UCSD-AML1 (cell line): Measurements from ENCODE around the gene SCN8A.
"Not testable (repeated sequence)": the region's sequence is repeated elsewhere in the genome, so short reads cannot be mapped to it uniquely, and the experiment has no call there.

ENCODE experiments used
- DNase-seq: peaks from one replicate; lab custom pipeline; 2025; ENCODE audit not compliant: unreplicated experiment; lab: John Stamatoyannopoulos, UW

The SCN8A gene

DNA sequence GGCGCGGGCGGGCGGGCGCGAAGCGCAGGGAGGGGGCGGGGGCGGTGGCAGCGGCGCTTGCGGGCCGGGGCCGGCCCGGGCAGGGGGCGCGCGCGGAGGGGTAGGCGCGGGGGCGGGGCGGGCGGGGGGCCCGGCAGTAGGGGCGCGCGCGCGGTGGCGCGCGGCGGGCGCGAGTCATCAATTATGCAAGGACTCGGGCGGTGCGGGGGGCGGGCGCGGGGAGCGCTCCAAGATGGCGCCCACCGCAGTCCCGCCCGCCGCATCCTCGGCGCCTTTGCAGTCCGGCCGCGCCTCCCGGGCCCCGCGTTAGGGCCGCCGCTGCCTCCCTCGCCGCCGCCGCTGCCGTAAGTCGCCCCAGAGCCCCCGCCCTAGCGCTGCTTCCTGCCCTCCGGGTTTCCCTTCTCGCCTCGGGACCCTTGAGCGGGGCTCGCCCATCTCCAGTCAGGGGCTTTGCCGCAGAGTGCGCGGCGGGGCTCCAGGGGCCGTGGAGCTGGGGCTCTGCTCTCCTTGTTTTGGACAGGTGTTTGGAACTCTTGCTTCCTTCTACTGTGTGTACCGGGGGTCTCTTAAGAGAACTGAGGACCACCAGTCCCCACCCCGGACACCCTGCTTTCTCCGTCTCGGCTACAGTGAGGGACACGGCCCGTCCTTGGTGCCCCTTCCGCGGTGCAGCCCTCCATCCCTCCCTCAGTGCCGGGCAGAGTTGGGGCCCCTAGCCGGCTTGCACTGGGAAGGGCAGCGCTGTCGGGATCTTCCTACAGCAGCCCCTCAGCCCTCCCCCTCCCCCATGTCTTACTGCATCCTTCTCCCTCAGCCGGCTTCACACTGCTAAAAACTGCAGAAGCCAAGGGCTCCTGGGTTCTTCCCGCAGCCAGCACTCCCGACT, at the start of gene SCN8A:
TSS of gene SCN8A (plus strand) at position 218 of the 886 bp plus-strand sequence. CDS start 71,585 bp downstream, outside the sequence.
- no peak for DNase-seq

DNA sequence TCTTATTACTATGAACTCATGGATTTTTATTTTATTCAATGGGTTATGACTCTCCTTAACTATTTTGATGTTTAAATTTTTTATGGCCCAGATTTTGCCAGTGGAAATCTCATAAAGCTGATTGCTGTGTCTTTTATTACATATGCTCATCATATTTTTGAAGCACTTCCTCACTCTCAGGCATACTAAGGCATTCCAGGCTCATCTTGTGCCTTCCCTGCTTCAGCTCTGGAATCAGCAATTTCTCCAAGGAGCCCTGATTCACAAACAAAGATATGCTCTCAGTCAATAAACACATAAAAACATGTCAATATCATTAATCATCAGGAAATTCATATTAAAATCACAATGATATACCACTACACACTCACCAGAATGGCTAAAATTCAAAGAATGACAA, 44.9 kb upstream of the SCN8A start:
- DNase-seq, result no peak

- no peak for DNase-seq
Observed at GRCh38 chr12:51547606-51548005, 43.4 kb upstream of the SCN8A start.

DNA sequence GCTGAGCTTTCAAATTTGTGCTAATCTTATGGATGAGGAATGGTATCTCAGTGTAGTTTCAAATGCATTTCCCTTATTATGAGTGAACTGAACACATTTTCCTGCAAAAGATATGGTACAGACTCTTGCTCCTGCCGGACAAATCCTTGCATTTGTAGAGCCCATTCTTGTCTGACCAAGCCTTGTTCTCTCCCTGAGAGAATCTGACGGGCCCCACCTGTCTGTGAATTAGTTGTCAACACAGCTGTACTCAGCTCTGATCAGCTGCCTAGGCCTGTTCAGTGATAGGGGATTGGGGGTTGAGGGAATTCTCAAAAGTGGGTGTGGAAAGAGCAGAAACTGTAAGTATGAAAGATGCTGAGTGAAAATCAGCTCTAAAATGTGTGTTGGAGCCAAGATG, 42.8 kb upstream of the SCN8A start:
- no peak for DNase-seq

DNA sequence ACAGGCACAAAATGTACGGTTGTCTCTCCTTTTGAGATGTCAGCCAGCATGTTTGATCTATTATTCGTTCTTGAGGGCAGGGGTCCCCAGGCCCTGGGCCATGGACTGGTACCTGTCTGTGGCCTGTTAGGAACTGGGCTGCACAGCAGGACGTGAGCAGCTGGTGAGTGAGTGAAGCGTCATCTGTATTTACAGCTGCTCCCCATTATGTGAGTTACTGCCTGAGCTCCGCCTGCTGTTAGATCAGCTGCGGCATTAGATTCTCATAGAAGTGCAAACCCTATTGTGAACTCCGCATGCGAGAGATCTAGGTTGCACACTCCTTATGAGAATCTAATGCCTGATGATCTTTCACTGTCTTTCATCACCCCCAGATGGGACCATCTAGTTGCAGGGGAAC, 41.4 kb upstream of the SCN8A start:
- no peak for DNase-seq

GRCh38 chr12:51568271-51569032, 22.6 kb upstream of the SCN8A start:
- DNase-seq, result not testable (repeated sequence)

- no peak for DNase-seq
Observed at GRCh38 chr12:51579321-51579850, 11.6 kb upstream of the SCN8A start.

DNA sequence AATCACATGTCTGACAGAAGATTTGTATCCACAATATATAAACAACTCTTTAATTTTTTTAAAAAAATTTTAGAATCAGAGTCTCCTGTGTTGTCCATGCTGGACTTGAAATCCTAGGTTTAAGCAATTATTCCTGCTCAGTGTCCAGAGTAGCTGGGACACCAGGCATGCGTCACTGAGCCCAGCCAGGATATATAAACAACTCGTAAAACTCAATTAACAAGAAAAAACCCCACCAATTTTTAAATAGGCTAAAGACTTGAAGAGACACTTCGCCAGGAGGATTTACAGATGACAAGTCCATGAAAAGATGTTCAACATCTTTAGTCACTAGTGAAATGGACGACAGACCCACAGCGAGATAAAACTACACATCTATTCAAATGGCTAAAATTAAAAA, 2.0 kb upstream of the SCN8A start:
- no peak for DNase-seq

- DNase-seq, result no peak
Observed at GRCh38 chr12:51589557-51590176, 1.4 kb upstream of the SCN8A start.

DNA sequence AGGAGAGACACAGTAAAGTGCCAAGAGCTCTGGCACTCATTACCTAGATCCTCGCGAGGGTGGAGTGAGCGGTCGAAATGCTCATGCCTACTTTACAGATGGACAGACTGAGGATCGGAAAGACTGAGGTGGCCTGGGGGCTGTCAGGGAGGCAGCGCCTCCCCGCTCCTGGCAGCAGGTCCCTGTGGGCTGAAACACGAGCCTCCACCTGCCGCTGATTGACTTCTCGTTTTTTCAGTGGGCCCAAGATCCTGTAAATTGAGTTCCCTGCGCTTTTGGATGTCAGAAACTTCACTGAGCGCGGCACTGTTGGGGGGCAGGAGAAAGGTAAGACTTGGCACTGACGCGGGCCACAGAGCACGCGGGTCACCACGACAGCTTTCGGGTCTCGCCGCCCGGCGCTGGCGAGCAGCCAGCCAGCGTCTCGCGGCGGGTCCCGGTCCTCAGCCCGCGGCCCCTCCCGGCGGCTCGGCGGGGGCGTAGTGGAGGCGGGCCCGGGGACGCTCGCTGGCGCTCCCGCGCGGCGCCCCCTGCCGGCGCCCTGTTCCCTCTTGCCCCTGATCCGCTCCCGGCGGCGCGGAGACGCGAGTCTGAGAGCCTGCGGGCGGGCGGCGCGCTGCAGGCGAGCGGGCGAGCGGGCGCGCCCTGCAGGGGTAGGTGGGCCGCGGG, 552 bp upstream of the SCN8A start:
- DNase-seq, result peak; percentile 67

GRCh38 chr12:51592034-51592705, 1.1 kb downstream of the SCN8A start:
- DNase-seq, result no peak

GRCh38 chr12:51593021-51593420, 2.0 kb downstream of the SCN8A start:
- no peak for DNase-seq

GRCh38 chr12:51593539-51593938, 2.5 kb downstream of the SCN8A start:
- no peak for DNase-seq

GRCh38 chr12:51598156-51598555, 7.1 kb downstream of the SCN8A start:
- DNase-seq, result no peak

- no peak for DNase-seq
Observed at GRCh38 chr12:51600721-51601120, 9.7 kb downstream of the SCN8A start.

DNA sequence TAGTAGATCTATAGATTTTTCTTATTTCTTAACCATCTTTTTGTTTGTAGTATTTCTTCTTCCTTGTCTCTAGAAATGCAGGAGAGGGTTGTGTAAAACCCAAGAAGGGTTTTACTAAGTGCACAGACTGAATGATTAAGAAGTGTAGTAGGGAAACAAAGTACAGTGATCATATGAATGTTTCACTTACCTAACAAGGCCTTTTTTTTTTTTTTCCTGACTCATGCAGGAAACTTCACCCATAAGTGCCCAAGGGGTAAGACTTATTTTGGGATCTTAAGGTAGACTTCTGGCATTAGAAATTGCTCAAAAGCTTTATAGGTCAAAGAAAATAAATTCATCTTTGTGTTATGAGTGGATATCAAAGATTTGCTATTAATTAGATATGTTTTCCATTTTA, 10.2 kb downstream of the SCN8A start:
- DNase-seq, result no peak

- DNase-seq, result not testable (repeated sequence)
Observed at GRCh38 chr12:51605896-51606295, 14.9 kb downstream of the SCN8A start.

DNA sequence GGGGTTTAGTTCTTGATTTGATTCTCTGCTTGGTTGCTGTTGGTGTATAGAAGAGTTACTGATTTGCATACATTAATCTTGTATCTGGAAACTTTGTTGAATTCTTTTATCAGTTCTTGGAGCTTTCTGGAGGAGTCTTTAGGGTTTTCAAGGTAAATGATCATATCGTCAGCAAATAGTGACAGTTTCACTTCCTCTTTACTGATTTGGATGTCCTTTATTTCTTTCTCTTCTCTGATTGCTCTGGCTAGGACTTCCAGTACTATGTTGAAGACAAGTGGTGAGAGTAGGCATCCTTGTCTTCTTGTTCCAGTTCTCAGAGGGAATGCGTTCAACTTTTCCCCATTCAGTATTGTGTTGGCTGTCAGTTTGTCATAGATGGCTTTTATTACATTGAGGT, 16.2 kb downstream of the SCN8A start:
- DNase-seq, result not testable (repeated sequence)

DNA sequence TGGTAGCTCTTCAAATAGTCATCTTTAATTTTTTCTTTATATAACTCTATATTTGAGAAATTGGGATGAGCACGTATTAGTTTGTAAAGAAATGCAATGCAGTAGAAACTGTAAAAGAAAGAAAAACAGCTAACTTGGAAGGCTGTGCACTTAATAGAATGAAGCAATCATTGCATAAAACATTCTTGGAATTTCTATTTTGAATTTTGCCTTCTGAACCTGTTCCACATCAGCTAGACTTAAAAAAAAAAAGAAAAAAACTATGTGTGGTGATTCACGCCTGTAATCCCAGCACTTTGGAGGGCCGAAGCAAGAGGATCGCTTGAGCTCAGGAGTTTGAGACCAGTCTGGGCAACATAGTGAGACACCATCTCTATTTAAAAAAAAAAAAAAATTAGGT, 29.4 kb downstream of the SCN8A start:
- no peak for DNase-seq

GRCh38 chr12:51621156-51621922, 30.3 kb downstream of the SCN8A start:
- no peak for DNase-seq
